Measurements from ENCODE around the gene HSPA12A. TPM values are rescaled to one million over a fixed set of nuclear protein-coding genes. Genes with fewer than 3 reads are reported as not detected.

Gene HSPA12A
- polyA plus RNA-seq, 2 of the 4 experiments (the other 2 are of a cell fraction) = 16.9 to 17.0 TPM

- Histone ChIP-seq H3K9me3 (no peaks in the 10 kb centered on the region), H3K4me2 (peak overlapping the region; percentile 96), H3K4me1 (peaks cover 10% of the 10 kb centered on the region; the same call in 2 of the 3 replicates), H3K4me3 (peak overlapping the region; percentile 81), H3K27ac (peak overlapping the region in 1 of 2 experiments; percentile 98; a peak in 3 of 6 replicates)
- WGBS (ENCODE audit: missing lambda C conversion rate) = 84% methylated on average over 11 of the region's 13 CpGs
- POLR2A ChIA-PET = interaction anchor here (0.6 to 0.7 kb wide), 3 partner anchors 13 to 39 kb away, joined by 3 to 5 read pairs (median 3); no protein-coding TSS in a partner anchor
- TF ChIP-seq ZNF302 (CRISPR knock-in tag; IDR thresholded peaks at IDR 0.05) (no peak), POLR2AphosphoS2 (conservative IDR thresholded peaks at IDR 0.05; ENCODE audit: low read length) (no peak), EHMT2 (IDR thresholded peaks at IDR 0.05; ENCODE audit: low read depth) (no peak), GATA3 (IDR thresholded peaks at IDR 0.05; ENCODE audit: borderline replicate concordance) (no peak), BHLHE40 (IDR thresholded peaks at IDR 0.05; ENCODE audit: low read depth, low read length) (no peak), RFX5 (IDR thresholded peaks at IDR 0.05) (no peak), E2F6 (IDR thresholded peaks at IDR 0.05; ENCODE audit: borderline replicate concordance, low read depth) (no peak)
- DNase-seq (ENCODE audit: low read depth in 1 of 2, low spot score in 1 of 2) (no peak), FAIRE-seq (no peak), ATAC-seq (no peak)
- CTCF ChIA-PET = interaction anchor here (0.7 kb wide), 1 partner anchor 47 kb away, joined by 3 read pairs; no protein-coding TSS in a partner anchor
Measured at GRCh38 chr10:116740971-116741370, 1.4 kb downstream of the HSPA12A start.

GRCh38 chr10:116738339-116738738, 4.0 kb downstream of the HSPA12A start:
- H3K4me3 ChIP-seq = no peak overlapping the region
- ChIA-PET CTCF (interaction anchor here (0.9 kb wide), 1 partner anchor 18 kb away, joined by 5 read pairs; no protein-coding TSS in a partner anchor), POLR2A (no interaction called here)
- H3K27ac ChIP-seq = no peak overlapping the region
- H3K4me2 ChIP-seq = no peak overlapping the region
- DNase-seq (ENCODE audit: low read depth in 1 of 2, low spot score in 1 of 2) (no peak), ATAC-seq (no peak), FAIRE-seq (no peak)
- TF ChIP-seq CHD4 (IDR thresholded peaks at IDR 0.05; ENCODE audit: borderline replicate concordance) (no peak), BHLHE40 (IDR thresholded peaks at IDR 0.05; ENCODE audit: low read depth, low read length) (no peak), EHF (CRISPR knock-in tag; IDR thresholded peaks at IDR 0.05) (no peak), FOSB (CRISPR knock-in tag; IDR thresholded peaks at IDR 0.05) (no peak), MAFK (IDR thresholded peaks at IDR 0.05; ENCODE audit: partially characterized antibody) (peak; percentile 72), CBX8 (IDR thresholded peaks at IDR 0.05) (no peak)
- peaks cover 7% of the 10 kb centered on the region; the same call in 2 of the 3 replicates for H3K4me1 ChIP-seq
- no peaks in the 10 kb centered on the region for H3K9me3 ChIP-seq
- WGBS (ENCODE audit: missing lambda C conversion rate) = 90% methylated on average over 5 of the region's 5 CpGs

- peak in 1 of 2 experiments; percentile 28; a peak in 2 of 6 replicates for ATAC-seq
- CTCF ChIA-PET = interaction anchor here (0.6 to 2.0 kb wide), 6 partner anchors 15 to 128 kb away, joined by 3 to 5 read pairs (median 4); no protein-coding TSS in a partner anchor
Measured at GRCh38 chr10:116737627-116738327, 4.6 kb downstream of the HSPA12A start.

More at GRCh38 chr10:116737627-116738327, 4.6 kb downstream of the HSPA12A start:
- TF ChIP-seq CTCF (IDR thresholded peaks at IDR 0.05) (peak; percentile 22; the same call in 1 of the 3 replicates), RFX5 (IDR thresholded peaks at IDR 0.05) (no peak)
- no peak overlapping the region for H3K27ac ChIP-seq
- peaks cover 4% of the 10 kb centered on the region; the same call in 2 of the 3 replicates for H3K4me1 ChIP-seq
- DNase-seq (ENCODE audit: low read depth in 1 of 2, low spot score in 1 of 2) = peak in 1 of 2 experiments; percentile 36
- no peak for FAIRE-seq
- H3K4me3 ChIP-seq = no peak overlapping the region
- no peak overlapping the region for H3K4me2 ChIP-seq
- H3K9me3 ChIP-seq = no peaks in the 10 kb centered on the region
- POLR2A ChIA-PET = interaction anchor here (0.6 kb wide), 1 partner anchor 55 kb away, joined by 4 read pairs; no protein-coding TSS in a partner anchor
- 90% methylated on average over 16 of the region's 16 CpGs for WGBS (ENCODE audit: missing lambda C conversion rate)
